Activated CD8-positive, alpha-beta memory T cell treated with anti-CD3 and anti-CD28 coated beads, Interleukin-2, amount 10 ng/mL, durations not matched to agents 7 days and 5 days (primary cell): ENCODE measurements around the gene MINPP1. TPM values are rescaled to one million over a fixed set of nuclear protein-coding genes. Genes with fewer than 3 reads are reported as not detected.
A peak's percentile ranks its signal among the peaks of the same experiment; 100 is the strongest.

Source experiments
- ATAC-seq: fragments of 150-1000 bp; cut with Tn5 transposase; one replicate; pipeline ENCODE4 v1.10.0; 2021; ENCODE audit warnings: moderate library complexity
- CTCF ChIA-PET: fragments of 350-600 bp; sonication (Branson Sonifier 250); formaldehyde crosslinking; loops from one replicate; lab custom pipeline; 2021; ENCODE audit warnings: antibody characterized with exemption; lab: Charles Lee
- DNase-seq: peaks from one replicate; pipeline ENCODE4 v3.0.0-alpha.2; 2020
- H3K27ac Mint-ChIP-seq: one replicate; pipeline ENCODE4 v1.8.0; 2021; ENCODE audit warnings: mild to moderate bottlenecking, mixed read lengths
- H3K27me3 Mint-ChIP-seq: one replicate; pipeline ENCODE4 v1.8.0; 2021; ENCODE audit warnings: mixed read lengths
- H3K36me3 Mint-ChIP-seq: one replicate; pipeline ENCODE4 v1.8.0; 2021; ENCODE audit warnings: mild to moderate bottlenecking, mixed read lengths
- H3K4me1 Mint-ChIP-seq: one replicate; pipeline ENCODE4 v1.8.0; 2021; ENCODE audit warnings: mixed read lengths
- H3K4me3 Mint-ChIP-seq: one replicate; pipeline ENCODE4 v1.8.0; 2021; ENCODE audit warnings: mild to moderate bottlenecking, moderate library complexity, mixed read lengths
- H3K9me3 Mint-ChIP-seq: one replicate; pipeline ENCODE4 v1.8.0; 2022; ENCODE audit warnings: low read depth, mixed read lengths
- total RNA-seq, 2 experiments: library from RNA; stranded (reverse); gene quantifications; one replicate each; pipeline ENCODE4 v1.2.3, GENCODE V29; 2021

Gene MINPP1
- total RNA-seq, 2 experiments from 2014 or later = 8.0 to 12.1 TPM

- peaks cover 10% of the 10 kb centered on the region for H3K4me1 Mint-ChIP-seq
- H3K9me3 Mint-ChIP-seq = no peaks in the 10 kb centered on the region
- ATAC-seq (no peak), DNase-seq (no peak)
- H3K36me3 Mint-ChIP-seq = peaks cover 25% of the 10 kb centered on the region
- H3K4me3 Mint-ChIP-seq = no peak overlapping the region
- no peaks in the 10 kb centered on the region for H3K27me3 Mint-ChIP-seq
- CTCF ChIA-PET = interaction anchor here (0.6 to 1.4 kb wide), 4 partner anchors 10 to 1514 kb away, joined by 4 to 7 read pairs (median 6); partner anchors contain the start of gene MINPP1
- no peak overlapping the region for H3K27ac Mint-ChIP-seq
Measured at GRCh38 chr10:87534173-87534858, 29.6 kb downstream of the MINPP1 start.

DNA sequence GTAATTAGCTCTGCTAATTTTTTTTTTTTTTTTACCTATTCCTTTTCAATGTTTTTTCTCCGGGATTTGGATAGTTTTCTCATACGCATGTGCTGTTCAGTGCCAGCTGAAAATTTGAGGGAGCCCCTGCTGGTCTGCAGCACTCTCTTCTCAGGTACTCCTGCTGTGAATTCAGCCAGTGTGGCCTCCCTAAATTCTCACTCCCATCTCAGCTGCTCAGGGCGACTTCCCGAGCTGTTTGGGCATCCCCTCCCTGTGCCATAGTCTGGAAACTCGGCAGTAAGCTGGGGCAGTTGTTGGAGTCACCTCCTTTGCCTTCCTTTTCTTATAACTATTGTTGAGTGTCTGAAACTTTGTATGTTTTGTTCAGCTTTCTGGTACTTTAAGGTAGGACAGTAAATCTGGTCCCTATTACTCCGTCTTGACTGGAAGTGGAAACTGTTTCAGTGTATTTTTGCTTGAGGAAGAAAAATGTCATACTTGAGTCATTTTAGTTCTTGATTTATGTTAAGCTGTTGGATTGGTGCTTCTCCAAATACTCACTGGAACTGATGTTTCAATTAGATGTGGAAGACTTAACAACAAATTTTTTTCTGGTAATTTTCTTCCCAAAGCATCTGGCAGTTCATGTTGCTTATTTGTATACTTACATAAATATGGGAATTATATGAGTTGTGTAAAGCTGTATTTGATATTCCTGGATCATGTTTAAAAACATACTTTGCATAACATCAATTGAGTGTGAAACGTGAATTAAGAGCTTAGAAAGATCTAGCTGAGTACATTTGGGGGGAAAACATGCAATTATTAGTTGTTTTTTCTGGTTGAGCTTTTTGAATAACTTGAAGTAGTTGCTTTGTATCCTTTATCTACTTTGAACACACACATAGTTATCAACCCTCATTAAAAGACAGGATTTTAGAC lies 33.7 kb downstream of the MINPP1 start:
- Mint-ChIP-seq H3K27me3 (no peaks in the 10 kb centered on the region), H3K4me3 (no peak overlapping the region), H3K9me3 (peaks cover 12% of the 10 kb centered on the region), H3K27ac (no peak overlapping the region), H3K36me3 (peaks cover 37% of the 10 kb centered on the region), H3K4me1 (peaks cover 14% of the 10 kb centered on the region)
- CTCF ChIA-PET = interaction anchor here (0.9 to 1.4 kb wide), 3 partner anchors 14 to 120 kb away, joined by 3 read pairs; no protein-coding TSS in a partner anchor
- DNase-seq = no peak
- no peak for ATAC-seq

DNA sequence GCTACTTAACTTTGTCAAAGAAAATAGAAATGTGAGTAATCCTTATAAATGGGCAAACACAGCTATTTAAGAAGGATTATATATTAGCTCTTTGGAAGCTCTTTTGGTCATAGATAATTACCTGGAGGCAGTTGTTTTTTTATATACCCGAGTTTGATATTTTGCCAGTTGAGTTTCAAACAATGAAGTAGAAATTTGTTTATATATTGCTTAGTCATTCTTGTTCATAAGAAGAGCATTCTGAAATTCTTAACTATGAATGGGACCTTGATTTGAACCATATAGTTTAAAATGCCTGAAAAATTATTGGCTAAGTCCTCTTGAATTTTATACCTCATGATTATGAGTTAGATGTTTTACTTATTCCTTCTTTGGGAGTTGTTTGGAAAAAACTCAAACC lies 36.4 kb downstream of the MINPP1 start:
- H3K4me1 Mint-ChIP-seq = peaks cover 18% of the 10 kb centered on the region
- H3K36me3 Mint-ChIP-seq = peaks cover 43% of the 10 kb centered on the region
- CTCF ChIA-PET = no interaction called here
- H3K27me3 Mint-ChIP-seq = no peaks in the 10 kb centered on the region
- no peak overlapping the region for H3K27ac Mint-ChIP-seq
- no peak for ATAC-seq
- no peak for DNase-seq
- no peak overlapping the region for H3K4me3 Mint-ChIP-seq
- peaks cover 12% of the 10 kb centered on the region for H3K9me3 Mint-ChIP-seq

GRCh38 chr10:87544721-87545120 lies 40.0 kb downstream of the MINPP1 start:
- peaks cover 14% of the 10 kb centered on the region for H3K4me1 Mint-ChIP-seq
- H3K9me3 Mint-ChIP-seq = peaks cover 12% of the 10 kb centered on the region
- CTCF ChIA-PET = no interaction called here
- H3K27ac Mint-ChIP-seq = no peak overlapping the region
- no peaks in the 10 kb centered on the region for H3K27me3 Mint-ChIP-seq
- peaks cover 38% of the 10 kb centered on the region for H3K36me3 Mint-ChIP-seq
- DNase-seq = no peak
- ATAC-seq = no peak
- no peak overlapping the region for H3K4me3 Mint-ChIP-seq

DNA sequence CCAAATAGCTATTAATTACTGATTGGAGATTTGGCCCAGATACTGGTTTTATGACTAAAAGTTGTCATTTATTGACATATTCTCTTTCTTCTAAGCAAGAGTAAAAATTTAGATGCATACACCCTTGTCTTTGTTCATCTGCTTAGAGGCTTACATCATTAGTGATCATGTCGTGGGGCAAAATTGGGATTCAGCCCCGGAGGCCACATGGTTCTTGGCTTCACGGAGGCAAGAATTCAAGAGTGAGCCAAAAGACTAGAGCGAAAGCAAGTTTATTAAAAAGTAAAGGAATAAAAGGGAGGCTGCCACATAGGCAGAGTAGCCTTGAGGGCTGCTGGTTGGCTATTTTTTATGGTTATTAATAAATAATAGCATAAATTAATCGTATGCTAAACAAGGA lies 41.1 kb downstream of the MINPP1 start:
- H3K9me3 Mint-ChIP-seq = peaks cover 12% of the 10 kb centered on the region
- no peaks in the 10 kb centered on the region for H3K27me3 Mint-ChIP-seq
- no peak overlapping the region for H3K4me3 Mint-ChIP-seq
- CTCF ChIA-PET = no interaction called here
- DNase-seq (no peak), ATAC-seq (no peak)
- H3K4me1 Mint-ChIP-seq = peaks cover 10% of the 10 kb centered on the region
- peaks cover 32% of the 10 kb centered on the region for H3K36me3 Mint-ChIP-seq
- no peak overlapping the region for H3K27ac Mint-ChIP-seq

GRCh38 chr10:87546210-87546609 lies 41.5 kb downstream of the MINPP1 start:
- Mint-ChIP-seq H3K36me3 (peaks cover 34% of the 10 kb centered on the region), H3K4me1 (peaks cover 12% of the 10 kb centered on the region), H3K27ac (no peak overlapping the region), H3K27me3 (no peaks in the 10 kb centered on the region), H3K9me3 (peaks cover 12% of the 10 kb centered on the region), H3K4me3 (no peak overlapping the region)
- ATAC-seq (no peak), DNase-seq (peak; percentile 52)
- CTCF ChIA-PET = no interaction called here

DNA sequence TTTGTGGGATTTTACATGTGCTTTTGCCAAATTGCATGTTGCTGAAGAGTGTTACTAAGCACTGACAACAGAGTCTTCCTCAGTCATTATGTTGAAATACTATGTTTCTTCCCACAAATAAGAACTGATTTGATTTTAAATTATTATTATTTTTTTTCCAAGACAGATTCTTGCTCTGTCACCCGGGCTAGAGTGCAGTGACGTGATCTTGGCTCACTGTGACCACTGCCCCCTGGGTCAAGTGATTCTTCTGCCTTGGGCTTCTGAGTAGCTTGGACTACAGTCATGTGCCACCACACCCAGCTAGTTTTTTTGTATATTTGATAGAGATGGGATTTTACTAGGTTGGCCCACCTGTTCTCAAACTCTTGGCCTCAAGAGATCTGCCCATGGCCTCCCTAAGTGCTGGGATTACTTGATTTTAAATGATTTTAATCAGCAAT lies 42.3 kb downstream of the MINPP1 start:
- DNase-seq (no peak), ATAC-seq (no peak)
- Mint-ChIP-seq H3K4me1 (peaks cover 13% of the 10 kb centered on the region), H3K27ac (no peak overlapping the region), H3K4me3 (no peak overlapping the region), H3K36me3 (peaks cover 28% of the 10 kb centered on the region), H3K9me3 (peaks cover 9% of the 10 kb centered on the region), H3K27me3 (no peaks in the 10 kb centered on the region)
- CTCF ChIA-PET = interaction anchor here (0.6 kb wide), 1 partner anchor 75 kb away, joined by 3 read pairs; no protein-coding TSS in a partner anchor

DNA sequence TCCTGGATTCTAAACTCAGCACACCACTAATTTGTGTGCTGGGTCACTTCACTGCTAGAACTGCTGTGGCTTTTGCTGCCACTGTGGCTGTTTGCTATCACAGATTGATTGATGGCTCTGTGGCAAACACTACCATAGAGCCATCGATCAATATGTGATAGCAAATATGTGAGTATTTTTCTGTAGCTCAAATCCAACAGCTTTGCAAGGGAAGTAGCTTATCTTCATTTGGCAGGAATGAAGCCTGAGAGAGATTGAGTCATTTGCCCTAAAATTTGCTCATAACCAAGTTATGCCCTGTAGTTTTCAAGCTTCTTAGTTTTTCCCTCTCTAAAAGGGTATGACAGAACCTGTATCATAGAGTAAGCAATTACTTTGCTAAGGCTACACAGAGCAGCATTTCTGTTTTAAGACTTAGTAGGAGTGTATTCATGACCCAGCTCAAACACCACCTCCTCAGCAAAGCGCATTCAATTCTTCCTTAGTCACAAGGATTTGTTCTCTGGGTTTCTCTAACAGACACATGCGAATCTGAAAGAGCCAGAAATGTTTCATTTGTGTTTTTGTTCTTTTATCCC lies 43.1 kb downstream of the MINPP1 start:
- no peak overlapping the region for H3K27ac Mint-ChIP-seq
- peaks cover 28% of the 10 kb centered on the region for H3K36me3 Mint-ChIP-seq
- H3K27me3 Mint-ChIP-seq = no peaks in the 10 kb centered on the region
- DNase-seq = no peak
- peaks cover 3% of the 10 kb centered on the region for H3K9me3 Mint-ChIP-seq
- no peak for ATAC-seq
- no peak overlapping the region for H3K4me3 Mint-ChIP-seq
- CTCF ChIA-PET = interaction anchor here (0.6 kb wide), 1 partner anchor 74 kb away, joined by 3 read pairs; no protein-coding TSS in a partner anchor
- peaks cover 14% of the 10 kb centered on the region for H3K4me1 Mint-ChIP-seq

- CTCF ChIA-PET = no interaction called here
- Mint-ChIP-seq H3K9me3 (no peaks in the 10 kb centered on the region), H3K36me3 (peaks cover 22% of the 10 kb centered on the region), H3K4me1 (peaks cover 11% of the 10 kb centered on the region), H3K27ac (no peak overlapping the region), H3K27me3 (no peaks in the 10 kb centered on the region), H3K4me3 (no peak overlapping the region)
- ATAC-seq = no peak
- no peak for DNase-seq
Measured at GRCh38 chr10:87550741-87551140, 46.0 kb downstream of the MINPP1 start.

DNA sequence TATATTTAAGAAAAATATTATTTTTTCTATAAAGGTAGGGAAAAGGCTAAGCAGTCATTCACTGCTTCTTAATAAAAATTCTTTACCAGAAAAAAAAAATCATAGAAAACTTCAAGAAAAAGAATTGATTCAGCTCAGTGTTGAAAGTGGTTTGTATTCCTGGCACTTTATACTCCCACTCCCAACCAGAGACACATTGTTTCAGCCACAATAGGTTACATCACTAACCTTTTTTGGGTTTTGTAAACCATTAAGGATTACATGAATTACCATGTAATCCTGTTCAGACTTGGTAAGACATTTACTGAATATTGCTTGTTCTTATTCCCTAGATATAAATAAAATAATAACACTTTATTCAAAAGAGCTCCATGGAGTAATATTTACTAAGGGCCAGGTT lies 46.6 kb downstream of the MINPP1 start:
- Mint-ChIP-seq H3K9me3 (no peaks in the 10 kb centered on the region), H3K27ac (no peak overlapping the region), H3K36me3 (peaks cover 21% of the 10 kb centered on the region), H3K4me3 (no peak overlapping the region), H3K27me3 (no peaks in the 10 kb centered on the region), H3K4me1 (peaks cover 7% of the 10 kb centered on the region)
- DNase-seq = no peak
- CTCF ChIA-PET = no interaction called here
- ATAC-seq = no peak

DNA sequence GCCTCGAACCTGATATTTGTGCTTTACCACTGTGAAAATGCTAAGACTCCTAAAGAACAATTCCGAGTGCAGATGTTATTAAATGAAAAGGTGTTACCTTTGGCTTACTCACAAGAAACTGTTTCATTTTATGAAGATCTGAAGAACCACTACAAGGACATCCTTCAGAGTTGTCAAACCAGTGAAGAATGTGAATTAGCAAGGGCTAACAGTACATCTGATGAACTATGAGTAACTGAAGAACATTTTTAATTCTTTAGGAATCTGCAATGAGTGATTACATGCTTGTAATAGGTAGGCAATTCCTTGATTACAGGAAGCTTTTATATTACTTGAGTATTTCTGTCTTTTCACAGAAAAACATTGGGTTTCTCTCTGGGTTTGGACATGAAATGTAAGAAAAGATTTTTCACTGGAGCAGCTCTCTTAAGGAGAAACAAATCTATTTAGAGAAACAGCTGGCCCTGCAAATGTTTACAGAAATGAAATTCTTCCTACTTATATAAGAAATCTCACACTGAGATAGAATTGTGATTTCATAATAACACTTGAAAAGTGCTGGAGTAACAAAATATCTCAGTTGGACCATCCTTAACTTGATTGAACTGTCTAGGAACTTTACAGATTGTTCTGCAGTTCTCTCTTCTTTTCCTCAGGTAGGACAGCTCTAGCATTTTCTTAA lies 47.7 kb downstream of the MINPP1 start:
- Mint-ChIP-seq H3K4me3 (no peak overlapping the region), H3K4me1 (peaks cover 5% of the 10 kb centered on the region), H3K27me3 (no peaks in the 10 kb centered on the region), H3K9me3 (no peaks in the 10 kb centered on the region), H3K36me3 (peaks cover 18% of the 10 kb centered on the region), H3K27ac (no peak overlapping the region)
- ATAC-seq (no peak), DNase-seq (no peak)
- CTCF ChIA-PET = interaction anchor here (1.0 kb wide), 1 partner anchor 14 kb away, joined by 3 read pairs; no protein-coding TSS in a partner anchor

DNA sequence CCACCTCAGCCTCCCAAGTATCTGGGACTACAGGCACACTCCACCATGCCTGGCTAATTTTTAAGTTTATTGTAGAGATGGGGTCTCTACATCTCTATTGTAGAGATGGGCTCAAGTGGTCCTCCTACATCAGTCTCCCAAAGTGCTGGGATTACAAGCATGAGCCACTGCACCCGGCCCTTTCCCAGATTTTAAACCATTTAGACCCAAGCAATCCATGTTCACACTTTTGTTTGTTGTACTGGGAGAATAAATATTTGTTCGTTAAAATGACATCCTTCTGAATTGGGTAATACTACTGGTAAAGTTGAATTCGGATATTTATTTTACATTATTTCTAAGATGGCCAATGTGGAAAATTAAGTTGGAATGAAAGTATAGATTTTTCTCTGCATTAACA lies 52.7 kb downstream of the MINPP1 start:
- Mint-ChIP-seq H3K27ac (no peak overlapping the region), H3K4me1 (no peaks in the 10 kb centered on the region), H3K36me3 (peaks cover 11% of the 10 kb centered on the region), H3K9me3 (peaks cover under 1% of the 10 kb centered on the region), H3K4me3 (no peak overlapping the region), H3K27me3 (peaks cover 8% of the 10 kb centered on the region)
- CTCF ChIA-PET = no interaction called here
- no peak for ATAC-seq
- no peak for DNase-seq

DNA sequence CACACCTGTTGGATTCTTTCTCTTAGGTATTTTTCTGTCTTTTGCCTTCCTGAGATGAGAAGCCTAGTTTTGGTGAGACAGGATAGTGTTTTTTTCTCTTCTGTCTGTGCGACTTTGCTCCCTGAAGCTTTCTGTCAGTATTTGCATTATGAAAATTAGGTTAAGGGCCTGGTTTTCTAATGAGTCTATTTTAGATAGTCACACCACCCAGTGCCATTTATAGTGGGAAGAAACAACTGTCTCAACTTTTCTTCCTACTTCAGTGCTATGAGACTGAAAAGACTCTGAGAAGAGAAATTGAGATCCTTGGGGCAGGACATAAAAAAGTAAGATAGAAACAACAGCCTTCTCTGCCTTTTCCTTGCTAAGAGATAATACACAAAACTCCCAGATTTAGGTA lies 53.6 kb downstream of the MINPP1 start:
- Mint-ChIP-seq H3K4me3 (no peak overlapping the region), H3K27me3 (peaks cover 13% of the 10 kb centered on the region), H3K36me3 (peaks cover 6% of the 10 kb centered on the region), H3K9me3 (peaks cover 3% of the 10 kb centered on the region), H3K27ac (no peak overlapping the region), H3K4me1 (no peaks in the 10 kb centered on the region)
- no peak for DNase-seq
- ATAC-seq = no peak
- CTCF ChIA-PET = no interaction called here
